Astrocyte (in vitro differentiated cells and primary cell): Measurements from ENCODE around the gene CLTCL1.

Source experiments
- CTCF ChIP-seq: IDR thresholded peaks from 2 replicates; pipeline ENCODE4 v1.5.1; 2011; ENCODE audit warnings: low read depth, mild to moderate bottlenecking, inconsistent platforms, low read length, moderate library complexity; ENCODE audit not compliant: insufficient read depth
- EZH2 ChIP-seq: IDR thresholded peaks from 2 replicates; pipeline ENCODE4 v1.6.1; 2012; ENCODE audit warnings: mild to moderate bottlenecking, low read length, inconsistent platforms; ENCODE audit not compliant: insufficient read depth

GRCh38 chr22:19277785-19278184, 13.7 kb downstream of the CLTCL1 start:
- TF ChIP-seq CTCF: no peak
- no peak for TF ChIP-seq EZH2
